ENCODE results near the gene ZNF865. TPM values are rescaled to one million over a fixed set of nuclear protein-coding genes. Genes with fewer than 3 reads are reported as not detected.

ZNF865 gene
- total and polyA plus RNA-seq, 2 of the 8 experiments (the other 6 are each of a cell fraction or from before 2014, with no cell fraction given) = 3.5 to 13.6 TPM

GRCh38 chr19:55598034-55598433 is 7.4 kb upstream of the ZNF865 start (continued):
- no peak for TF ChIP-seq SP2 (IDR thresholded peaks at IDR 0.05; ENCODE audit: low read length)

All from H1 (cell line).